ENCODE results near the gene FAF1.
A peak's percentile ranks its signal among the peaks of the same experiment; 100 is the strongest.

The FAF1 gene

DNA sequence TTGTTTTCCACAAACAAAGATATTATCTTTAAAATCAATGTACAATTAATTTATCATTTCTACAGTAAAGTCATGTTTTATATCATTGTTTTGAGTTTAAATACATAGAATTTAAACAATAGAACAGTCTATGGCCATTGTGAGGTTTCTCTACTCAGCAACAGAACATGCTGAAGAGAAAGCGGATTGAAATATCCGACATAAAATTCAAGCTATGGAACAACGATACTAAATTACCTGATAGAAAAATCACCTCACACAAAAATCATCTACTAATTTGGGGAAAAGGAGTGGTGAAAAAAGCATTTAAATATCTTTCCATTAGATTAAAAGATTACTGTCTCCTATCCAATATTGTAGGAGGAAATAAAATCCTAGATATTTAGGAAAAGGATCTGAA is 22.5 kb upstream of the FAF1 start:
- Histone ChIP-seq H3K9ac (ENCODE audit: insufficient read length) (no peak overlapping the region), H3K4me3 (peak overlapping the region; percentile 88), H3K27ac (peak overlapping the region; percentile 73; the same call in 1 of the 2 replicates), H3K36me3 (ENCODE audit: insufficient read depth, low read length) (no peaks in the 10 kb centered on the region), H3K9me3 (ENCODE audit: low read depth, low read length) (no peaks in the 10 kb centered on the region)
- no peak for TF ChIP-seq EZH2 (IDR thresholded peaks at IDR 0.05)
- no peak for DNase-seq (ENCODE audit: low read depth, low spot score)

DNA sequence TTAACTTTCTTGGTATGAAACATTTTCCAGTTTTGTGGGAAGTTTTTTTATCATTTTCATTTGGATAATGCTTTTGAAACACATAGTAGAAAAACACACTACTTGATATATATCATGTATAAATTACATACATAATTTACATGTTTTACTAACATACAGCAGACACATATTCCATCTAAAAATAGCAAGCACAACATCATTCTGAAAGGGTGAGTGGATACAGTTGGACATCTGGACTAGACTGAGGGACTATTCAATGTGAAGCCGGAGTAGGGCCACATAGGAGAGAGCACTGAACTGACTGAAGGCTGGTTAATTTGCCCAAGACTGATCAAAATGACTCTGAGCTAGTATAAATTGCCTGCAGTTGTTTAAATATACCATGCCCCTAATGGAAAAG is 21.7 kb upstream of the FAF1 start:
- Histone ChIP-seq H3K9me3 (ENCODE audit: low read depth, low read length) (no peaks in the 10 kb centered on the region), H3K9ac (ENCODE audit: insufficient read length) (peak overlapping the region; percentile 98), H3K4me3 (peak overlapping the region; percentile 88), H3K27ac (peak overlapping the region; percentile 73), H3K36me3 (ENCODE audit: insufficient read depth, low read length) (no peaks in the 10 kb centered on the region)
- TF ChIP-seq FOXP2 (optimal IDR thresholded peaks at IDR 0.05; ENCODE audit: control extremely low read depth, extremely low read length, insufficient read depth): no peak
- TF ChIP-seq EZH2 (IDR thresholded peaks at IDR 0.05): no peak
- TF ChIP-seq POLR2AphosphoS5 (IDR thresholded peaks at IDR 0.05; ENCODE audit: borderline replicate concordance, low read depth, low read length): no peak
- DNase-seq (ENCODE audit: low read depth, low spot score): no peak

DNA sequence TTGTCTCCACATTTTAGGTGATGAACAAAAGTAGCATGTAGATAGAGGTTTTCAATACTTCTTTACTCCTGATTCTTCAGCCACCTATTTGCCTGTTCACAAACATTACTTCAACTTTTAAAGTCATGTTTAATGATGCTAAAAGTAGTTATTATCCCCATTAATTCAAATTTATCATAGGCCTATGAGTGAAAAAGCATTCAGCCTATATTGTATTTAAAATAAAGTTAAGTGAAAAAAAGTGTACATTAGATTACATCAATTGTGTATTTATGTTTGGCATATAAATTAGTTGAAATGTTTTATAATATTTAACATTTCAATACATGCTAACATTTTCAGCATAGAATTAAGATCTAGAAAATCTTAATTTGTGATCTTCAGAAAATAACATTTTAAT is 20.4 kb upstream of the FAF1 start:
- H3K27ac ChIP-seq: peak overlapping the region; percentile 73; the same call in 1 of the 2 replicates
- no peak for TF ChIP-seq EZH2 (IDR thresholded peaks at IDR 0.05)
- DNase-seq (ENCODE audit: low read depth, low spot score): no peak
- H3K36me3 ChIP-seq (ENCODE audit: insufficient read depth, low read length): no peaks in the 10 kb centered on the region
- H3K9me3 ChIP-seq (ENCODE audit: low read depth, low read length): no peaks in the 10 kb centered on the region
- peak overlapping the region; percentile 88 for H3K4me3 ChIP-seq
- peak overlapping the region; percentile 98 for H3K9ac ChIP-seq (ENCODE audit: insufficient read length)

DNA sequence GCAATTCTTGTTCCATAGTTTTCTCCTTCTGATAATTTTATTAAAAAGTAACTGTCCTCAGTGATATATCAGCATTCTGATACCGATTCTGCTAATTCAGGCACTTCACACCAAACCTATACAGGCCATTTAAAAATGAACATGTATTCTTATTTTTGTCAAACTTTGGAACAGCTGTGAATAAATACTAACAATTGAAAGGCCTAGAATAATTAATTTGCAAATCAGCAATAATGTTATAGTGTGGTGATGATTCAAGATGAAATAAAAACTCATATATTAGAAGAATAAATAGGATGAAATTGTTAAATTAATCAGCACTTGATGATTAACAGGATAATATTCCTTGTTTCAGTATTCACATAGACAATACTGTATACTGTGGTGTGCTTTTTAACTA is 19.9 kb upstream of the FAF1 start:
- peak overlapping the region; percentile 88 for H3K4me3 ChIP-seq
- TF ChIP-seq FOXP2 (optimal IDR thresholded peaks at IDR 0.05; ENCODE audit: control extremely low read depth, extremely low read length, insufficient read depth) (no peak), EZH2 (IDR thresholded peaks at IDR 0.05) (no peak), POLR2AphosphoS5 (IDR thresholded peaks at IDR 0.05; ENCODE audit: borderline replicate concordance, low read depth, low read length) (no peak)
- H3K36me3 ChIP-seq (ENCODE audit: insufficient read depth, low read length): peaks cover 2% of the 10 kb centered on the region; the same call in 1 of the 2 replicates
- no peaks in the 10 kb centered on the region for H3K9me3 ChIP-seq (ENCODE audit: low read depth, low read length)
- peak overlapping the region; percentile 98 for H3K9ac ChIP-seq (ENCODE audit: insufficient read length)
- no peak for DNase-seq (ENCODE audit: low read depth, low spot score)
- peak overlapping the region; percentile 97 for H3K27ac ChIP-seq

DNA sequence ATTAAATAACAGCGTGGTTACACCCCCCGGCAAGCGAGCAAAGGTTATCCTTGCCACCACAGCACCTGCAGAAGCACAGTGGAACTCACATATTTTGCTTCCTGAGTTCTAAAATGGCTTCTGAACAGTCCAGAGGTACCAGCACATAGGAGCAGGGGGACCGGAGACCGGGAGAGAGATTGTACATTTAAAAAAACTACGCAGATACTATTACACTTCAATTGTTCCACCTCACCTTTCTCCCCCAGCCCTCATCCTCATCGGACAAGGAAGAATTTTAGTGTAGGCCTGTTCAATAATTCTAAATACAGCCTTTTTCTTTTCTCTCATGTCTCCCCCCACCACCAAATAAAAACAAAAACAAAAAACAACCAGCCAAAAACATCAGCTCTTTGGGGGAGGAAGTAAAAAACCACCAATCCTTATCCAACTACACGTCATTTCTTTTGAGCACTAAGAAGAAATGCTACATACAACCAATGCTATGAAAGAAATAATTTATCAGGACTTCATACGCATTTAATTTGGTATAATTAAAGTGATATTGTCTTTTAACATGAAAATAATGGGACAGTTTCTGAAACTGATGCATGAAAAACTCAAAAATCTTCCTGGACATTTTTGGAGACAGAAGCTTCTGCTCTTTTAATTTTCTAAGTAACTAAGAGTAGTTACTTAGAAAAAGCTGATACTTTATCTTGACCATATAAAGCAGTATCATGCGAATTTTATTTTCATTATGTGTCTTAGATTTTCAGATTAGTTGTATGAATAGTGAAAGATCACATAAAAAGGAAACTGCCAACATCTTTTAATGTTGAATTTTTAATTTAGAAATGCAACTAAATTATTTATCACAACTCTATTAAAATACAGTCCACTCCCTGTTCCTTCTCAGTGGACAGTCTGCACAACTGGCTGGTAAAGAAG is 19.1 kb upstream of the FAF1 start:
- H3K9me3 ChIP-seq (ENCODE audit: low read depth, low read length): no peaks in the 10 kb centered on the region
- TF ChIP-seq EZH2 (IDR thresholded peaks at IDR 0.05) (no peak), POLR2AphosphoS5 (IDR thresholded peaks at IDR 0.05; ENCODE audit: borderline replicate concordance, low read depth, low read length) (no peak), FOXP2 (optimal IDR thresholded peaks at IDR 0.05; ENCODE audit: control extremely low read depth, extremely low read length, insufficient read depth) (no peak)
- H3K9ac ChIP-seq (ENCODE audit: insufficient read length): peak overlapping the region; percentile 98
- peak overlapping the region; percentile 97 for H3K27ac ChIP-seq
- peak overlapping the region; percentile 88 for H3K4me3 ChIP-seq
- H3K36me3 ChIP-seq (ENCODE audit: insufficient read depth, low read length): peaks cover 10% of the 10 kb centered on the region
- no peak for DNase-seq (ENCODE audit: low read depth, low spot score)

DNA sequence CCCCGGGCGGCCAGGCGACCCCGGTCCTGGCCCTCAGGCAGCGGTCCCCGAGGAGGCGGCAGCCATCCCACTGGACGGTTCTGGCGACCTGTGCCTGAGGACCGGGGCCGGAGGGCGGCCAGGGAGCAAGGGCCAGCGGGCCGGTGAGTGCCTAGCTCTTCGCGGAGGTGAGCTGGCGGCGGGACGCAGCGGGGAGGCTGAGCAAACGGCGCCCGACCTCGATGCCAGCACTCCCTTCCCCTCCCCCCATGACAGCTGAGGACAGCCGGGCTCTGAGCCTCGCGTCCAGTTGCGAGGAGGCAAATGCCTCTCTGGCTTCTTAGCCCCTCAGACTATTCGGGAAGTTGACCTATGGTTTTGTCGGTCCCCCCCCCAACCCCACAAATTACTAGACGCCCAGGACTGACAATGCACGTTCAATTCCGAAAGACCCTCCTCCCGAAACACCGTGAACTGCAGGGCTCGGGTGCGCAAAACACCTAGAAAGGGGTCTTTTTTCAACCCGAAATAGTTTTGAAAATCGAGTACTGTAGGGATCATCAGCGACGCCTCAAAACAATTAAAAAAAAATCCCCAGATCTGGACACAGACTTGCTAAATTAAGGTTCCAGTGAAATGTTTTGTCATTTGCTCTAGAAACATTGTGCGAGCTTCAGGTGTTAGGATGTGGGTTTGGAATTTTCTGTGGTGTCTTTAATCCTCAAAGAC is 18.2 kb upstream of the FAF1 start:
- Histone ChIP-seq H3K9me3 (ENCODE audit: low read depth, low read length) (no peaks in the 10 kb centered on the region), H3K36me3 (ENCODE audit: insufficient read depth, low read length) (peaks cover 14% of the 10 kb centered on the region), H3K9ac (ENCODE audit: insufficient read length) (peak overlapping the region; percentile 98), H3K4me3 (peak overlapping the region; percentile 88), H3K27ac (peak overlapping the region; percentile 97)
- DNase-seq (ENCODE audit: low read depth, low spot score): no peak
- TF ChIP-seq FOXP2 (optimal IDR thresholded peaks at IDR 0.05; ENCODE audit: control extremely low read depth, extremely low read length, insufficient read depth): no peak

DNA sequence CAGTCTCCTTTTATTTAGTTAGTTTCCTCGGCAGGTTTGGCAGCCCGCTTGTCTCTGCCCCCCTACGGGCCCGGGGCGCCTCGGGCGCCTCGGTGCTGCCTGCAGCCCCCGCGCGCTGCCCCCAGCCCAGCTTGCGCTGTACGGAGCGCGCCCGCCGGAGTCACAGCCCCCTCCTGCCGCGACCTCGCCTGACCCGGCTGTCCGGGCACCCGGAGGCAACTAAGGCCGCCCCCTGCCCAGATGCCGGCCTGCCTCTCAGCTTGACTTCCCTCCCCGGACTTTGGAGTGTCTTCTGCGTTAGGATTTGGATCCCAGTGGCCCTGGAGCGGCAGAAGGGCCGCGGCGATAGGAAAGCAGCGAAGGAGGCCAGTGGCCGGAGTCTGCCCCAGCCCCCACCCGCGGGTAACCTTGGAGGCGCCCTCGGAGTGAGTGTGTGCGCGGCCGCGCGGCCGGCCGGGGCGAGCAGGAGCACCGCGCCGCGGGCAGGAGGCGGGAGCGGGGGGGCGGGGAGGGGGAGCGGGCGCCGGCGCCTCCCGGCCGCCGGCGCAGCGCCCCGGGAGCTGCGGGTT is 17.6 kb upstream of the FAF1 start:
- peak overlapping the region; percentile 97 for H3K27ac ChIP-seq
- no peak for TF ChIP-seq FOXP2 (optimal IDR thresholded peaks at IDR 0.05; ENCODE audit: control extremely low read depth, extremely low read length, insufficient read depth)
- no peak for TF ChIP-seq POLR2AphosphoS5 (IDR thresholded peaks at IDR 0.05; ENCODE audit: borderline replicate concordance, low read depth, low read length)
- TF ChIP-seq EZH2 (IDR thresholded peaks at IDR 0.05): no peak
- H3K9me3 ChIP-seq (ENCODE audit: low read depth, low read length): no peaks in the 10 kb centered on the region
- no peak for DNase-seq (ENCODE audit: low read depth, low spot score)
- H3K36me3 ChIP-seq (ENCODE audit: insufficient read depth, low read length): peaks cover 14% of the 10 kb centered on the region
- H3K9ac ChIP-seq (ENCODE audit: insufficient read length): peak overlapping the region; percentile 98
- peak overlapping the region; percentile 88 for H3K4me3 ChIP-seq

DNA sequence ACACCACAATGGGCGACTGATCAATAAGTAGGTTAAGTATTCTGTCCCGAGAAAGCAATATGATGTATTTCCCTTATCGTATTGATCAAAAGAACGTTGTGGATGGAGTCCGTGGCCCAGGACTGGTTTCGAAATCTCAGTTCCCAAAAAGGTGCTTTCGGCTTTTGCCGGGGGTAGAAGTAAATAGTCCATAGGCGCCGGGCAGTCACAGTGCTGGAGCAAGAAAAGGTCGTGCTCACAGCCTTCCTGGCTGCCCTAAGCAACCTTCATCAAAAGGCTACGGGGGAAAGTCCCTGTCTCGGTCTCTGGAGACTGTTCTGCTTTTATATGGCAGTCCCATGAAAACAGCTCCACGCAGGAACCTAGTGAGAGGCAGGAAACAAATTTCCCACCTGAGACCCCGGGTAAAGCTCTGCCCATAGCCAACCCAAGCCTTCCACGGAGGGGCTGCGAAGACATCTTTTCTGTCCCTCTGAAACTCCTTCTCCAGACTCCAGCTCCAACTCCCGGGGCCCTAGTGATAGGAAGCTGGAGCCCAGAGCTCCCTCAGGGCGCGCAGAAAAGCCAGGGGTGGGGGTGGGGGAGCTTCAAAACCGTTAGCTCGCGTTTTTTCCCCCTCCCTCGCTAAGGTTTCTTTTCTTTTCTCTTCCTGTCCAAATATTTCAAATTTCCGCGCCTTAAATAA is 17.0 kb upstream of the FAF1 start:
- H3K36me3 ChIP-seq (ENCODE audit: insufficient read depth, low read length): peaks cover 15% of the 10 kb centered on the region
- H3K27ac ChIP-seq: peak overlapping the region; percentile 97
- no peak for TF ChIP-seq FOXP2 (optimal IDR thresholded peaks at IDR 0.05; ENCODE audit: control extremely low read depth, extremely low read length, insufficient read depth)
- TF ChIP-seq POLR2AphosphoS5 (IDR thresholded peaks at IDR 0.05; ENCODE audit: borderline replicate concordance, low read depth, low read length): peak; percentile 54
- peak overlapping the region; percentile 98 for H3K9ac ChIP-seq (ENCODE audit: insufficient read length)
- peak overlapping the region; percentile 88 for H3K4me3 ChIP-seq
- no peak for DNase-seq (ENCODE audit: low read depth, low spot score)
- no peaks in the 10 kb centered on the region for H3K9me3 ChIP-seq (ENCODE audit: low read depth, low read length)

Measured in SK-N-MC (cell line).